HG02884 (cell line): ENCODE measurements around the gene ZC4H2.
A peak's percentile ranks its signal among the peaks of the same experiment; 100 is the strongest.
"Not testable (repeated sequence)": the region's sequence is repeated elsewhere in the genome, so short reads cannot be mapped to it uniquely, and the experiment has no call there.

Source experiments
- ATAC-seq: cut with Tn5 transposase; IDR thresholded peaks from one replicate; pipeline ENCODE4 v1.9.1; 2021; ENCODE audit warnings: mild to moderate bottlenecking, moderate library complexity; ENCODE audit not compliant: unreplicated experiment

The ZC4H2 gene, protein sequence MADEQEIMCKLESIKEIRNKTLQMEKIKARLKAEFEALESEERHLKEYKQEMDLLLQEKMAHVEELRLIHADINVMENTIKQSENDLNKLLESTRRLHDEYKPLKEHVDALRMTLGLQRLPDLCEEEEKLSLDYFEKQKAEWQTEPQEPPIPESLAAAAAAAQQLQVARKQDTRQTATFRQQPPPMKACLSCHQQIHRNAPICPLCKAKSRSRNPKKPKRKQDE

DNA sequence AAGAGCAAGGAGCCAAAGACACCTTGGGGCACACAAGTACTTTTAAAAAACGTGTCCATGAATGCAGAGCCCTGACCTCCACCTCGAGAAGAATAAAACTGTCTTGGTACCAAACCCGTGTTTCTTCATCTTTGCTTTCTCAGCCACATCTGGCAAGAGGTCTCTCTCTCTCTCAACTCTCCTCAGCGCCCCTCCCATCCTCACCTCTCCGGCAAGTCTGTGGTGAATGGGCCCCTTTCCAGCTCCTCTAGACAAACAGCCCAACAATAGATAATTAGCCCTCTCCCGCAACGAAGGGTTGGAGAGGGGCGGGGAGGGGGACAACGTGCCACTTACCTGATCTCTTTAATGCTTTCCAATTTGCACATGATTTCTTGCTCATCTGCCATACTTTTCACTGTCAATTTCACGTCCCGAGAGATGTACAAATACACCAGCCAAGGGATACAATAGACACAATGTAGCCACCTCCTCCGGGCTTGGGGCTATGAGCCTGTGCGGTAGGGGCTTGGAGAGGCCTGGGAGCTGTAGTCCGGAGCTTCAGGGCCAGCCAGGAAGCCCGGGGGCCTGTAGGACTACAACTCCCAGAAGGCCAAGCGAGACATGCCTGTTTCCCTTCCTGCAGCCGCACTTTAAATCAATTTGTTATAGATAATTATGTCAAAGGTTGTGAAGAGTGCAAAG, at the start of gene ZC4H2:
TSS of gene ZC4H2 (minus strand) at position 462 of the 684 bp plus-strand sequence. CDS start at position 389, 73 bp downstream.
- ATAC-seq: peak; percentile 98

DNA sequence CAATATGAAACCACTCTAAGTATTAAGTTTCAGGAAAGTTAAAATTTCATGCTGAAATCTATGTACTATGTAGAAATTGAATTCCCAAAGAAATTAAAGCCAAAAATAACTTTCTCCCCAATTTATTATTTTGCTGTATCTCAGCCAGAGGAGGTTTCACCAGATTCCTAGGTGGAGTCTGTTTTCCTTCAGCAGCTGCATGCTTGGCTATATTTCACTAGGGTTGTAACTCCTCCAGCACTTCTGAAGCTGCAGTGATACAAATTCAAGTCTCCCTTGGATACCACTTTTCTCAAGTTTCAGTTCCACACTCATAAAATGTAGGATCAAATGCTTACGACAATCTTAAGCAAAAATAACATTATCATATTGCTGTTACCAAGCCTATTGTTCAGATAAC, 41.2 kb upstream of the ZC4H2 start:
- no peak for ATAC-seq

- ATAC-seq: no peak
These were observed 38.0 kb upstream of the ZC4H2 start for GRCh38 chrX:65014230-65014629.

- ATAC-seq: no peak
These were observed 33.2 kb upstream of the ZC4H2 start for GRCh38 chrX:65009459-65009858.

- ATAC-seq: not testable (repeated sequence)
These were observed 26.0 kb upstream of the ZC4H2 start for GRCh38 chrX:65002208-65002607.

GRCh38 chrX:64996805-64997204, 20.6 kb upstream of the ZC4H2 start:
- no peak for ATAC-seq

- ATAC-seq: no peak
These were observed 18.0 kb upstream of the ZC4H2 start for GRCh38 chrX:64994131-64994798.

GRCh38 chrX:64977830-64978229, 1.6 kb upstream of the ZC4H2 start:
- no peak for ATAC-seq

DNA sequence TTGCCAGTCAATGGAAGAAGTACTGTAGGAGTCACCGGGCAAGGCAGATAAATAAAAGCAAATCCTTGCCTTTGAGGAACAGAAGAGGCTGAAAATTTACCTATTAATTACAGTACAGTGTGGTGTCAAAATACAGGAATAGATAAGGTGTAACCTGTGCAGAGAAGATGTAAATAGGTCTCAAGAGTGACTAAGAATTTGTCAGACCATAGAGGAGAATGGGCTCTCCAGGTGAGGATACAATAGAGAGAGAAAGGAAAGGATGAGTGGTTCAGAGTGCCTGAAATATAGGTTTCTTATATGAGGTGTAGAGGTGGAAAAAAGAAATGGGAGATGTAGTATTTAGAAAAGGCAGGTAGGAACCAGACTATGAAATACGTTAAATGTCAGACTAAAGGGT, 801 bp upstream of the ZC4H2 start:
- no peak for ATAC-seq

DNA sequence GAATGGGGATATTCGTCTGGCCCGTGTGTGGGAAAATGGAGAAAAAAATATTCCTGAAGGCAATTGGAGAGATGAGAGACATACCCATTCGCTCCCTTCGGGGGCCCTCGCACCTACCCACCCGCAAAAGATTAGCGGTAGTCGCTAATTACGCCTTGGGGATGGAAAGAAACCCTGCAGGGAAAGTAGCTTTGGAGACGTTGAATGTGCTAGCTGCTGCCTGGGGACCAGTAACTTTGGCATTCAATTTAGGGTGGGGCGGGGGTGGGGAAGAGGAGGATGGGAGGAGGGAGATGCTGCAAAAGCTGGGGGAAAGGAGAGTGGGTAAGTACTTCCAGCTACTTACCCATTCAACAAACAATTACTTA, 407 bp upstream of the ZC4H2 start:
- ATAC-seq: peak; percentile 24

GRCh38 chrX:64975491-64975890, 759 bp downstream of the ZC4H2 start:
- ATAC-seq: peak; percentile 16

DNA sequence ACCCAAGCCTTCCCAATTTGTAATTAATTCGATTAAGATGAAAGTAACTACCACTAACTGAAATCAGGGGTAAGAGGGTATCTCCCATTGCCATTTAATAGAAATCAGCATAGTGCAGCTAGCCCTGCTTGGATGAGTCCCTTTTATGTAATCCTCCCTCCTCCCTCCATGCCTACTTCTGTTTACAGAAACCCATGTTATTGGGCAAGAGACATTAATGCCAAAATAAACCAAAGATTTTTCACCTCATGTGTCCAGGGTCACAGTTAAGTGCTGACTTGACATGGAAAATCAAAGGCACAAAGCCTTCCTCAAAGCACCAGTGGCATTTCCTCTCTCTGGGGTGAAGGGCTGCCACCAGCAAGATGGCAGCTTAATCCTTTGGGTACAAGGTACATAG, 50.8 kb downstream of the ZC4H2 start:
- no peak for ATAC-seq

- ATAC-seq: no peak
These were observed 68.1 kb downstream of the ZC4H2 start for GRCh38 chrX:64908121-64908520.

GRCh38 chrX:64894454-64895038, 81.7 kb downstream of the ZC4H2 start:
- ATAC-seq: peak; percentile 75

GRCh38 chrX:64885850-64886249, 90.4 kb downstream of the ZC4H2 start:
- no peak for ATAC-seq

DNA sequence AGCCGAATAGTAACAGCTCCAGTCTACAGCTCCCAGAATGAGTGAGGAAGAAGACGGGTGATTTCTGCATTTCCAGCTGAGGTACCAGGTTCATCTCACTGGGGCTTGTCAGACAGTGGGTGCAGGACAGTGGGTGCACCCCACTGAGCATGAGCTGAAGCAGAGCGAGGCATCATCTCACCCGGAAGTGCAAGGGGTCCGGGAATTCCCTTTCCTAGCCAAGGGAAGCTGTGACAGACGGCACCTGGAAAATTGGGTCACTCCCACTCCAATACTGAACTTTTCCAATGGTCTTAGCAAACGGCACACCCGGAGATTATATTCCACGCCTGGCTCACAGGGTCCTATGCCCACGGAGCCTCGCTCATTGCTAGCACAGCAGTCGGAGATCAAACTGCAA, 97.5 kb downstream of the ZC4H2 start:
- ATAC-seq: not testable (repeated sequence)

- ATAC-seq: no peak
These were observed 109.0 kb downstream of the ZC4H2 start for GRCh38 chrX:64867217-64867616.
